ENCODE measurements around the gene TARS3.

- no peak for TF ChIP-seq CTCF (IDR thresholded peaks at IDR 0.05)
- TF ChIP-seq SIN3A (IDR thresholded peaks at IDR 0.05; ENCODE audit: borderline replicate concordance, insufficient read depth, low read depth, low read length), result no peak
Observed at GRCh38 chr15:101724675-101725005, 367 bp upstream of the TARS3 start.

All from Panc1 (cell line).